SK-MEL-5 (cell line): ENCODE measurements around the gene DOCK9. TPM values are rescaled to one million over a fixed set of nuclear protein-coding genes. Genes with fewer than 3 reads are reported as not detected.

Source experiments
- DNase-seq: peaks from one replicate; pipeline ENCODE4 v3.0.0-alpha.2; 2016; ENCODE audit warnings: low read depth, low spot score
- in situ Hi-C: cut with HindIII; loops from 2 replicates; pipeline ENCODE4 v1.10.0; 2016; ENCODE audit warnings: low sequenced_read_pairs, high pct_unique_total_duplicates, low pct_unique_long_range_greater_than_20kb
- total RNA-seq: library from RNA; depleted of rRNA; stranded (reverse); fragments of >200 nt; shearing (Covaris generic); gene quantifications from 2 replicates; pipeline ENCODE4 v1.2.3, GENCODE V29; 2014

DOCK9 gene
- total RNA-seq, 1 experiment from 2014 or later = 14.3 TPM

GRCh38 chr13:98937911-98938381 lies 39.9 kb downstream of the DOCK9 start:
- no peak for DNase-seq
- in situ Hi-C loops = no loop called here

GRCh38 chr13:98934243-98934642 lies 43.6 kb downstream of the DOCK9 start:
- no peak for DNase-seq
- in situ Hi-C loops = no loop called here

GRCh38 chr13:98930151-98930591 lies 47.7 kb downstream of the DOCK9 start:
- no peak for DNase-seq
- in situ Hi-C loops = no loop called here

GRCh38 chr13:98927951-98928927 lies 49.6 kb downstream of the DOCK9 start:
- in situ Hi-C loops = no loop called here

GRCh38 chr13:98925949-98926348 lies 51.9 kb downstream of the DOCK9 start:
- no peak for DNase-seq
- in situ Hi-C loops = no loop called here

More at GRCh38 chr13:98927951-98928927, 49.6 kb downstream of the DOCK9 start:
- DNase-seq = no peak

GRCh38 chr13:98923641-98924397 lies 54.0 kb downstream of the DOCK9 start:
- no peak for DNase-seq
- in situ Hi-C loops = no loop called here

- in situ Hi-C loops = no loop called here
- DNase-seq = no peak
Measured at GRCh38 chr13:98922306-98922705, 55.6 kb downstream of the DOCK9 start.

- in situ Hi-C loops = no loop called here
- no peak for DNase-seq
Measured at GRCh38 chr13:98921786-98922185, 56.1 kb downstream of the DOCK9 start.

- DNase-seq = no peak
- in situ Hi-C loops = no loop called here
Measured at GRCh38 chr13:98921015-98921580, 56.8 kb downstream of the DOCK9 start.

GRCh38 chr13:98919566-98919965 lies 58.3 kb downstream of the DOCK9 start:
- no peak for DNase-seq
- in situ Hi-C loops = no loop called here

GRCh38 chr13:98918771-98919170 lies 59.1 kb downstream of the DOCK9 start:
- DNase-seq = no peak
- in situ Hi-C loops = no loop called here

- in situ Hi-C loops = no loop called here
- DNase-seq = no peak
Measured at GRCh38 chr13:98917116-98917515, 60.7 kb downstream of the DOCK9 start.

GRCh38 chr13:98916403-98916802 lies 61.5 kb downstream of the DOCK9 start:
- in situ Hi-C loops = no loop called here
- DNase-seq = no peak

GRCh38 chr13:98915981-98916380 lies 61.9 kb downstream of the DOCK9 start:
- DNase-seq = no peak
- in situ Hi-C loops = no loop called here

GRCh38 chr13:98915563-98915962 lies 62.3 kb downstream of the DOCK9 start:
- in situ Hi-C loops = no loop called here
- no peak for DNase-seq

- in situ Hi-C loops = no loop called here
- no peak for DNase-seq
Measured at GRCh38 chr13:98913741-98914140, 64.1 kb downstream of the DOCK9 start.

GRCh38 chr13:98912846-98913245 lies 65.0 kb downstream of the DOCK9 start:
- in situ Hi-C loops = no loop called here
- DNase-seq = no peak

GRCh38 chr13:98910501-98910951 lies 67.3 kb downstream of the DOCK9 start:
- no peak for DNase-seq
- in situ Hi-C loops = no loop called here
